ENCODE data around the gene PPP6R3.
"Not testable (repeated sequence)": the region's sequence is repeated elsewhere in the genome, so short reads cannot be mapped to it uniquely, and the experiment has no call there.

Gene PPP6R3

DNA sequence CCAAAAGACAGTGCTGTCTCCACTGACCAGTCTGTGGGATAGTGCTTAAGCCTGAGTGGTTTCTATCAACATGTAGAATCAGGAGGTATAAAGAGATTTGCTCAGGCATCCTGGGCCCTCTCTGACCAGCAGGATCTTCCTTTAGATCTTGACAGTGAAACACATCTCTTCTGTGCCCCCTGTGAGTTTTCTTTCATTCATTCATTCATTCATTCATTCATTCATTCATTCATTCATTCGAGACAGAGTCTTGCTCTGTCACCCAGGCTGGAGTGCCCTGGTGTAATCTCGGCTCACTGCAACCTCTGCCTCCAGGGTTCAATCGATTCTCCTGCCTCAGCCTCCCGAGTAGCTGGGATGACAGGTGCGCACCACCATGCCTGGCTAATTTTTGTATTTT is 26.4 kb upstream of the PPP6R3 start:
- DNase-seq (ENCODE audit: low read depth in 2 of 2), result not testable (repeated sequence)

DNA sequence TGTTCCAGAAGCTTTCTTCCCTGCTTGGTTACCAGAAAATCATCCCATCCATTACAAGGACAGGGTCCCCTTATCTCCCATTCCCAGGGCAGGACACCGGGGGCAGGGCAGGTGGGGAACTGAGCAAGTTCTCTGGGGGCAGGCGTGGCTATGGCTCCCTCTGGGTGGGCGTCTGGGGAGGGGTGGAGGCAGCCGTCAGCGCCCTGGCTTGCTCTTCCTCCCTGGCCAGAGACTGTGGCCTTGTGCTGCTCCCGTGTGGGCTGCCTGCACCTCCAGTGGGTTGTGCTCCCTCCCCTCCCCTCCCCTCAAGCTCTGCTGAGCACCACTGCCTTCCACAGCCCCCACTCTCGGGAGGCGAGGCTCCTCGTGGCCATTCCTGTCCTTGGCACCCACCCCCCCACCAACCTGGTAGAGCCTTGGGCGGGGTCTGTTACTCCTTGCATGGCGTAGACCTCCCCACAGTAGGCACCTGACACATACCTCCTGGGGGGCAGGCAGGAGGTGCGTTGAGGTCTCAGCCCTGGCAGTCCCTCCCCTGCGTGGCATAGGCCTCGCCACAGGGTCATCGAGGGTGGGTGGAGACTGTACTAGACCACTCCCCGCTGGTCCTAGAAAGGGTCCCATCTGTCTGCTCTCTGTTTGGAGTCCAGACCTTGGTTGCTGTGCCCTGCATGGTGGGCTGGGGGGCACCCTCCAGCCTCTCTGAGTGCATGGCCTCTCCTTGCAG is 24.2 kb upstream of the PPP6R3 start:
- no peak for DNase-seq (ENCODE audit: low read depth in 2 of 2)

DNA sequence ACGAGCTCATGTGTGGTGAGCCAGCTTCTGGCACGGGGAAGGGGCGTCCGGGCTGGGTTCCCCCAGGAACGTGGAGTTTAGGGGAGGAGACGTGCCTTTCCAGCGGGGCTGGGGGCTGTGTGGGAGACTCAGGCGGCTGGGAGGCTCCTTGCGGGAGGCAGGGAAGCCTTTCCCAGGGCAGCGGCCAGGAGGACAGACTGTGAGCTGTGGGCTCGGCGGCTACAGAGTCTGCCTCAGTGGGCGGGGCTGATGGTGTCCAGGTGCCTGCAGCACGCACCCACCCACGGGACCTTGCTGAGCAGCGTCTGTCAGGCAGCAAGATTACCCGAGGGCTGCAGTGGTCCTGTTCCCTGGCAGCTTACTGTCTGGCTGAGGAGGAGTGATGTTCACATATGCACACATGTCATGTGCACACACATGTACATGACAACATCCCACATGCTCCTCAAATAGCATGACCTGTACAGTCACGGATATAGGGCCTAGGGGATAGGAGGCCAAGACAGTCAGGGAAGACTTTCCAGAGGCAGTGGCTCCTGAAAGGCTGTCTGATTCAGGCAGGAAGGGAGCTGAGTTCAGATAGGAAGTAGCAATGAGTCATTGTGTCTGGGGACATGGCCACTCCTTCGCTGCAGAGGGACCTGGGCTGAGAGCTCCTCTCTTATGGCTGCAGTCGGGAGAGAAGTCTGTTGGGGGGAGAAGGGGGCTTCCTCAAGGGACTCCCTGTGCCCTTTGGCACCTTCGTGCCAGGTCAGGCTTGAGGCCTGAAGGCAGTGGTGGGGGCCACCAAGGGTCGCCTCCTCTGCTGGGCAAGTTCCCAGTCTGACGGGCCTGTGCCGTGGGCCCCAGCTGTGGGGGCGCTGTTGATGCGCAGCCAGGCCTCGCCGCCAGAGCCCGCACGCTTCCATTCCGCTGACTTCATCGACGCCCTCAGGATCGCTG is 23.3 kb upstream of the PPP6R3 start:
- DNase-seq (ENCODE audit: low read depth in 2 of 2), result no peak

DNA sequence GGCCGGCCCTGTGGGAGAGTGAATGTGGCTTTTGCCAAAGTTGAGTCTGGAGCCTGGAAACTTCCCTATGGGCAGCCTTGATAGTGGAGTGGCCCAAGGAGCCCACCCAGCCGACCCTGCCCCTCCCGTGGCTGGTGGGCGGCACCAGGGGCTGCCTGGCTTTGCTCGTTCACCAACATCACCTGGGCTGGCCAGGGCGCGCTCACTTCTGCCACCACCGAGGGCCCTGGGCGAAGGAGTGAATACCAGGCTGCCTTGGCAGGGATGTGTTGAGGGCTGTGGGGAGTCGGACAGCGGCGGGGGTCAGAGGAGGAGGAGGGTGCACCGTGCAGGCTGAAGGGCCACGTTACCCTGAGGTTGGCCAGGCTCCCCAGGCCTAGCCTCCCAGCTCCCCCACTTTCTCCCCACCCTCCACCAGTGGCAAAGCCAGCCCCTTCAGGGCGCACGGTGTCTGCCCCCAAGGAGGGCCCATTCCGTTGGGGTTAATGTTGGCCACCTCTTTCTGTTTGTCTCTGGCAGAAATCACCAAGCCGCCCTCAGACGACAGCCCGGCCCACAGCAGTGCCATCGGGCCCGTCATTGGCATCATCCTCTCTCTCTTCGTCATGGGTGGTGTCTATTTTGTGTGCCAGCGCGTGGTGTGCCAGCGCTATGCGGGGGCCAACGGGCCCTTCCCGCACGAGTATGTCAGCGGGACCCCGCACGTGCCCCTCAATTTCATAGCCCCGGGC is 22.5 kb upstream of the PPP6R3 start:
- no peak for DNase-seq (ENCODE audit: low read depth in 2 of 2)

DNA sequence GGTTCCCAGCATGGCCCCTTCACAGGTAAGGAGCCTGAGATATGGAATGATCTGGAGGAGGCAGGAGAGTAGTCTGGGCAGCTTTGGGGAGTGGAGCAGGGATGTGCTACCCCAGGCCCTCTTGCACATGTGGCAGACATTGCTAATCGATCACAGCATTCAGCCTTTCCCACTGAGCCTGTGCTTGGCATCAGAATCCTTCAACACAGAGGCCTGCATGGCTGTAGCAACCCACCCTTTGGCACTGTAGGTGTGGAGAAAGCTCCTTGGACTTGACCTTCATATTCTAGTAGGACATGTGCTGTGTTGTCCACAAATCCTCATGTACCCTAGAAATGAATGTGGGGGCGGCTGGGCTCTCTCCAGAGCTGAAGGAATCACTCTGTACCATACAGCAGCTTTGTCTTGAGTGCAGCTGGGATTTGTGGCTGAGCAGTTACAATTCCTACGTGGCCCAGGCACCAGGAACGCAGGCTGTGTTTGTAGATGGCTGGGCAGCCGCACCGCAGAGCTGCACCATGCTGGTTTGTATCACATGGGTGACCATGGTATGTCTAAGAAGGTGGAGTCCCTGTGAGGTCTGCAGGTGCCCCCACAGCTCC is 21.8 kb upstream of the PPP6R3 start:
- no peak for DNase-seq (ENCODE audit: low read depth in 2 of 2)

DNA sequence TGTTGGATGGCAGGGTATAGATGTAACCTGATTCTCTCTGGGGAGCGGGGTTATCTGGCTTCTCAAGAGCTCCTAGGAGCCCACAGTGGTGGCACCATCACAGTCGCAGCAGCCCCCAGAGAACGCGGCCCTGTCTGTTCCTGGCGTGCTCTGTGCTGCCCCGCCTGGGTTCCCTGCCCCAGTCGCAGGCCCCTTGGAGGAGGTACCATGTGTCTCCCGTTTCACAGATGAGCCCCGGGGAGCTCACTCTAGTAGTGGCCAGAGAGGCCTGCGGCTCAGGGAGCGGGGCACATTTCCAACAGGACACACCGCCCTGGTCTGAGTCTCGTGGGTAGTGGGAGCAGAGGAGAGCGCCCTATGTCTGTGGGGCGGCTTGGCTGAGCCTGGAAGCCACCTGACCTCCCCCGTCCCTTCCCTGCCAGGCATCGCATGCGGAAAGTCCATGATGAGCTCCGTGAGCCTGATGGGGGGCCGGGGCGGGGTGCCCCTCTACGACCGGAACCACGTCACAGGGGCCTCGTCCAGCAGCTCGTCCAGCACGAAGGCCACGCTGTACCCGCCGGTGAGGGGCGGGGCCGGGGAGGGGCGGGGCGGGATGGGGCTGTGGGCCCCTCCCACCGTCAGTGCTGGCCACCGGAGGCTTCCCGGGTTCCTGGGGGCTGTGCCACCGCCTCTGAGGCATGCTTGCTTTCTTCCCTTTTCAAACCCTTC is 21.0 kb upstream of the PPP6R3 start:
- DNase-seq (ENCODE audit: low read depth in 2 of 2), result no peak

DNA sequence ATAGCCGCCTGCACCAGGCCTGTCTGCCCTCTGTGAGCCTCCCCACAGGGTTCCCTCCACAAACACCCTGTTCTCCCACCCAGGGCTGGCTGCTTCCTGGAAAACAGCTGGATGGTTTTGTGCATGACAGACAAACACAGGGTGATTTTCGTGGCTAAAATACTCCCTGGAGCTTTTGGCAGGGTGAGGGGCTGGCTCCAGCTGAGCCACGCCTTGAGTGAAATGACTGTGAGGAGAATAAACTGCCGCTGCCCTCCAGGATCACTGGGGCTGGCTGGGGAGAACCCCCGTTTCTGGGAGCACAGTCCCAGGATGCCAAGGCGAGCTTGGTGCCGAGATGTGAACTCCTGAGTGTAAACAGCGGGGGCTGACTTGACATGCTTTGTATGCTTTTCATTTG is 20.3 kb upstream of the PPP6R3 start:
- DNase-seq (ENCODE audit: low read depth in 2 of 2), result no peak

DNA sequence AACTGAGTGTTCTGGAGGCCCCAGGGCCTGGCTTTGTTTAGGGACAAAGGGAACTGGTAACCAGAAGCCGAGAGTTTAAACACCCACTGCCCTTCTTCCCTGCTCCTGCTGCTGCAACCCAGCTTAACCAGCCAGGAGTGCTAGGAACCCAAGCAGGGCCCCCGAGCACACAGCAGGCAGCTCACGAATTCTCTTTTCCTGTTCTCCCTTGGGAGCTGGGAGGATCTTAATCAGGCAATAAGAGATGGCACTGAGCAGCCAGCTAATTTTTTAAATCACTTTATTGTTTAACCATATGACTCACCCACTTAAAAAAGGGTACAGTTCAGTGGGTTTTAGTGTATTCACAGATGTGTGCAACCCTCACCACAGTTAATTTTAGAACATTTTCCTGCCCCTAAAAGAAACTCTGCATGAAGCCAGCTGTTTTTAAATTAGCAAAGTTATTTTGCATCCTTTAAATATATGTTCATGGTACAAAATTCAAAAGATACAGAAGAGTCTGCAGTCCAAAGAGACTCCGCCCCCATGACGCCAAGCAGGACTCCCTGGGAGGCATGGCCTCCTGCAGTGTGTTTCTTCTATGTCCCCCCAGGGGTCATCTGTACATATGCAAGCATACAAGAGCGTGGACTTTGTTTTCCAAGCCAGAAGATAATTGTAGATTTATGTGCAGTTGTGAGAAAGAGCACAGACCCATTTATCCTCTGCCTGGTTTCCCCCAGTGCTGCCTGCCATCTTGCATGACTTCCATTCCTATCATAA is 18.9 kb upstream of the PPP6R3 start:
- DNase-seq (ENCODE audit: low read depth in 2 of 2), result no peak

DNA sequence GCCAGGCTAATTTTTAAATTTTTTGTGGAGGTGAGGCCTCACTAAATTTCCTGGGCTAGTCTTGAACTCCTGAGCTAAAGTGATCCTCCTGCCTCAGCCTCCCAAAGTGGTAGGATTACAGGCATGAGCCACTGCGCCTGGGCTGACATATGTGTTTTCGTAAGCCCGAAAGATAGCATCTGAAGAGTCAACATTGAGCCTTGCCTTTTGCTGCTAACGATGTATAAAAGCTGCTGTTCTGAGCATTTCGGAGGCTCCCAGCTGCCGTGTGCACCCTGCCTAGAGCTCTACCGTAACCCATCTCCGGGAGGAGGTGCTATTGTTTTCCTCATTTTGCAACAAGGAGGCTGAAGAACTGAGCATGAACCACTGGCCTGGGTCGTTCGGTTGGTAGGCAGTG is 18.1 kb upstream of the PPP6R3 start:
- DNase-seq (ENCODE audit: low read depth in 2 of 2), result no peak

DNA sequence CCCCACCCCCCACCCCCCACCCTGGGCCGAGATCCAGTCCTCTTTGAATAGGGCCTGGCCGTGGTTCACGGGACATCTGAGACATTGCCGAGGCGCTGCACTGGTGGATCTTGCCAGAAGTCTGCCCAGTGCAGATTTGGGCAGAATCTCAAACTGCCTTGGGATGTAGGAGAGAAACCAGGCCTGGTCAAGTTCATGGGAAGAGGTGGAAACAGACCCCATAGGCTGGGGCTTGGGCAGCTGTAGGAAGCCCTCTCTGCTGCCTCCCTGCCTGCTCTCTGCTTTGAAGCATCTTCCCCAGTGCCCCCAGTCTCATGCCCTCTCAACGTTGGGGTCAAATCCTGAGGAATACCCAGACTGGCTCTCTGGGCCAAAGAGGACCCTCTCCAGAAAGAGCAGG is 16.0 kb upstream of the PPP6R3 start:
- DNase-seq (ENCODE audit: low read depth in 2 of 2), result no peak

DNA sequence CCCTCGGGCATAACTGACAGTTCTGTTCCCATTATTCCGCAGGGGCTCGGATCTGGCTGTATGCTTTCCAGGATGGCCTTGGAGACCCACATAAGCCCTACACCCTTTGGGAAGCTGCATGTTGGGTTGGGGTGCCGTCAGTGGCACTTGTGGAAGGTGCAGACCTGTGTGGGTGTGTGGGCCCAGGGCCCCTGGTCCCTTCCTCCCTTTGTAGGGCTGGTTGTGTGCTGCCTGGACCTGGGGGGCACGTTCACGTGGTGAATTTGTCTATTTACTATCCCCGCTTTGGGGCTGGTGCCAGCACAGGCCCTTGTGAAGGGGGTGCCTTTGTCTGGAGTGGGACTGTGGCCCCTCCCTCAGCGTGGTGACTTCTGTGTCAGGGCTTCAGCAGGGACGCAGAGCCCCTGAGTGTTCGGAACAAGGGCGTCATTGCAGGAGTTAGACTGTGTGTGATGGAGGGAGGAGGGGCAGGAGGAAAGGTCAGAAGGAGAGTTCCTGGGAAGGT is 15.0 kb upstream of the PPP6R3 start:
- DNase-seq (ENCODE audit: low read depth in 2 of 2), result no peak

DNA sequence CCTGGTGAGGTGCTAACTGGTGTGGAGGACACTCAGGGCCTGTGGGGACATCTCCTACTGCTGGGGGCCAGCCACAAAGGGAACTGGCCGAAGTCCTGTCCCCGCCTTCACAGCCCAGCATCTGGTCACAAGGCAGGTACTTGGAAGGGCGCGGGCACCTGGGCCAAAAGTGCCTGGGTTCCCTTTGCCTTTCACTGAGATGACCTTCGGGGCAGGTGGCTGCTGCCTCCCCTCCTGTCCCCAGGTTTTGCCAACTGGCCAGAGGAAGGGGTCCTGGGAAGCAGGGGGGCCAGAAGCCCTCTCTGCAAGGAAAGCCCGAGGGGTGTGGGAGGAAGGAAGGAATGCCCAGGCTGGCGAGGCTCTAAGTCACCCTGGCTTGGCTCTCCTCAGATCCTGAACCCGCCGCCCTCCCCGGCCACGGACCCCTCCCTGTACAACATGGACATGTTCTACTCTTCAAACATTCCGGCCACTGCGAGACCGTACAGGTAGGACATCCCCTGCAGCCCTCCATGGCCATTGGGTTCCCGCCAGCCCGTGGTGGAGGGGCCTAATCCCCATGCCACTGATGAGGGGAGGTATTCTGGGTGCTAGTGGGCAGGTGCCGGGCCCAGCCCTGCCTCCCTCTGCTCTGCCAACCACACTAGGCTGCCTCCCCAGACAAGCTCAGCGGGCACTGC is 14.4 kb upstream of the PPP6R3 start:
- DNase-seq (ENCODE audit: low read depth in 2 of 2), result no peak

DNA sequence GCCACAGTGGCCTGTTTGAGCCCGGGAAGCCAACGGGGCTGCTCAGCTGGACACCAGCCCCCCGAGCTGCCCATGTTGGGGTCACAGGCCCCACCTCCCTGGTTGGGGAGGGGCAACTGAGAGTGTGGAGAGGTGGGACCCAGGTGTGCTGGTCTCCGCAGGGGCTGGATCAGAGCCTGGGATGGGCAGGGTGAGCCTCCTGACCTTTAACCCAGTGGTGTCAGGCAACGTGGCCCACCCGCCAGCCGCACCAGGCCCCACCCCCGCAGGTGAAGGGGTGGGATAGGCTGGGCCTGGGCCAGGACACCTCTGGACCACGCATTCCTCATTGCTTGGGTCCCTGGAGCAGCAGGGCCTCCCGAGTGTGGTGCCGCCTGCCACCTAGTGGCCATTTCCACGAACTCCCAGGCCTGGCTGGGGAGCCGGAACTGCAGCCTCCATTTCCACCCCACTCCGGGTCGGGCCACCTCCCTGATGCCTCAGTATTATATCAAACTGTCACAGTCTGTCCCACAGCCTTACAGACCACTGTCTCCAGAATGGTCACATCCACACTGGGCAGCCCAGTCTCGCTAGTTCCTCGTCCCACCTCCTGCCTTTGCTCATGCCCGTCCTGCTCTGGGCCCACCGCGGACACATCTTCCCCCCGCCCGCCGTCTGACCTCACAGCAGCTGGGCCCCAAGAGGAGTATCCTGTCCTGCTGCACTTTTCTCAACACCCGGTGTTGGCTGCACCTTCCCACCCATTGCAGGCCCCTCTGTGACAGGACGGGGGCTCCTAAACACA is 13.3 kb upstream of the PPP6R3 start:
- DNase-seq (ENCODE audit: low read depth in 2 of 2), result peak; percentile 66 to 71

DNA sequence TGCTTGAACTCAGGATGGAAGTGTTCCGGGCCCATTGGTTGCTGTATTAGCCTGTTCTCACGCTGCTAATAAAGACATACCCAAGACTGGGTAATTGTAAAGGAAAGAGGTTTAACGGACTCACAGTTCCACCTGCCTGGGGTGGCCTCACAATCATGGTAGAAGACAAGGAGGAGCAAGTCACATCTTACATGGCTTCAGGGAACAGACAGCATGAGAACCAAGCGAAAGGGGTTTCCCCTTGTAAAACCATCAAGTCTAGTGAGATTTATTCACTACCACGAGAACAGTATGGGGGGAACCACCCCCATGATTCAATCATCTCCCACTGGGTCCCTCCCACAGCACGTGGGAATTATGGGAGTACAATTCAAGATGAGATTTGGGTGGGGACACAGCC is 12.6 kb upstream of the PPP6R3 start:
- not testable (repeated sequence) for DNase-seq (ENCODE audit: low read depth in 2 of 2)

DNA sequence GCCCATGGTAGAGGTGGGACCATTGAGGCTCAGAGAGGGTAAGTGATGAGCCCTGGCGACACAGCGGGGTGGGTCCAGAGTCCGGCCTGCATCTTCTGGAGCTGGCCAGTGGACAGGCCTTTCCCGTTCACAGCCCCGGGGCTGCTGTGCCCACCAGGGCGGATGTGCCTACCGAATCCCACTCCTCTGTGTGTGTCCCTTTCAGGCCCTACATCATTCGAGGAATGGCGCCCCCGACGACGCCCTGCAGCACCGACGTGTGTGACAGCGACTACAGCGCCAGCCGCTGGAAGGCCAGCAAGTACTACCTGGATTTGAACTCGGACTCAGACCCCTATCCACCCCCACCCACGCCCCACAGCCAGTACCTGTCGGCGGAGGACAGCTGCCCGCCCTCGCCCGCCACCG is 11.9 kb upstream of the PPP6R3 start:
- DNase-seq (ENCODE audit: low read depth in 2 of 2), result no peak

DNA sequence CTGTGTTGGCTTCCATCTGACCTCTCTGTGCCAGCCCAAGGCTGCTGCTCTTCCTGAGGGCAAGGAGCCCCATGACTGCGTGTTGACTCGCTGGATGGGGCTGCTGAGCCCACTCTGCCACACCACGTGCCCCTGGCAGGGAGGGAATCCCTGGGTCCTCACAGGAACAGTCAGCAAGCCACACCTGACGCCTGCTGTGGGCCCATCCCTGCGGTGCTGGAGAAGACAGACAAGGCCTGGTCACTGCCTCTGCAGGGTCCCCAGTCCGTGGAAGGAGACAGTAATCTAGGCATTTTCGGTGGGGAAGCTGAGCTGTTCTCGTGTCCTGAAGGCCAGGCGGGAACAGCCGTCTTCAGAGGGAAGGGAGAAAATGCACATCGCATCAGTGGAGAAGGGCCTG is 10.6 kb upstream of the PPP6R3 start:
- no peak for DNase-seq (ENCODE audit: low read depth in 2 of 2)

DNA sequence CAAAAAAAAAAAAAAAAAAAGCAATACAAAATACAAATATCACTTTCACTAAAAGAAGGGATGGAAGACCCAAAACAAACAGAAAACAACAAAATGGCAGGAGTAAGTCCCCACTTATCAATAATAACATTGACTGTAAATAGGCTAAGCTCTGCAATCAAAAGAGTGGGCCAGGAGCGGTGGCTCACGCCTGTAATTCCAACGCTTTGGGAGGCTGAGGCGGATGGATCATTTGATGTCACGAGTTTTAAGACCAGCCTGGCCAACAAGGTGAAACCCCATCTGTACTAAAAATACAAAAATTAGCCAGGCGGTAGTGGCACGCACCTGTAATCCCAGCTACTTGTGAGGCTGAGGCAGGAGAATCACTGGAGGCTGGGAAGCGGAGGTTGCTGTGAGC is 9.8 kb upstream of the PPP6R3 start:
- no peak for DNase-seq (ENCODE audit: low read depth in 2 of 2)

DNA sequence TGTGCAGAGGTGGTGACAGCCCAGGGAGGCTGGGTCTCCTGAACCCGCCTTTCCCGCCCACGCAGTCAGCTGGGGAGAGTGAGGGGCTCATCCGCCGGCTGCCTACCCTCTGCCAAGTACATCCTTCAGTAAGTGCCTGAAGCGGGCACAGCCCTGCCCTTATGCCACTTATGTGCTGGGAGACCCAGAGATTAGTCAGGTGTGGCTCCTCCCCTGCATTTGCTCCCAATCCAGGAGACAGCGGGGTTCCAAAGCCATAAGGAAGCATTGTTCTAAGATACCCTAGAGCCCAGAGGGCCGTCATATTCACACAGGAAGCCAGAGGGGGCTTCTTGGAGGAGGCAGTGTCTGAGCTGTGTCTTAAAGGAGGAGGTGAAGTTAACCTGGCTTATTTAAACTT is 5.8 kb upstream of the PPP6R3 start:
- DNase-seq (ENCODE audit: low read depth in 2 of 2), result no peak

DNA sequence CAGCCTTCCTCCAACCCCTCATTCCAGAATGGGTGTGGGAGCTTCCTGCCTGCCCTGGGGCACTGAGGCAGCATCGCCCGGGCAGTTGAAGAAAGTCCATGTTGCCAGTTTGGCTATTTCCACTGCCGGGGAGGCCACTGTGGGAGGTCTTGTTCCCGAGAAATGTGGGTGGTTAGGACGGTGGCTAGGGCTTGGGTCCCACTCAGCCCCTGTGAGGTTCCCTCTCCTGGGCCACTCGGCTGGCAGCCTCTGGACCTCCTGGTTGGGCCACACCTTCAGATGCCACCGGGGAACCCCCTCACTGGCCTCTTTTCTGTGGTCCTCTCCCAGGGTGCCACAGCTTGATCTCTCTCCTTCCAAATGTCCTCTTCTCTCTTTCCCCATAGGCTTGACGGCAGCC is 5.1 kb upstream of the PPP6R3 start:
- DNase-seq (ENCODE audit: low read depth in 2 of 2), result no peak
